Measurements from ENCODE around the gene CDCA8. TPM values are rescaled to one million over a fixed set of nuclear protein-coding genes. Genes with fewer than 3 reads are reported as not detected.

Gene CDCA8
- total and polyA plus RNA-seq, 2 of the 13 experiments (the other 11 are each of a cell fraction or from before 2014, with no cell fraction given) = 24.1 to 38.6 TPM

- Histone ChIP-seq H3K4me2 (ENCODE audit: low read depth, low read length) (no peak overlapping the region), H3K27me3 (ENCODE audit: control insufficient read depth in 1 of 2, insufficient read depth in 2 of 2, low read length in 2 of 2) (peaks cover 5 to 15% of the 10 kb centered on the region in 2 experiments; a peak in 4 of 5 replicates), H3K79me2 (ENCODE audit: insufficient read depth, low read length) (no peaks in the 10 kb centered on the region), H3K9me3 (ENCODE audit: low read length) (no peaks in the 10 kb centered on the region), H3K9ac (ENCODE audit: insufficient read depth, low read depth, low read length) (no peak overlapping the region), H3K36me3 (replicated peaks in 1 of 2; ENCODE audit: control insufficient read depth in 1 of 2, insufficient read depth in 2 of 2, low read length in 2 of 2) (no peaks in the 10 kb centered on the region), H3K4me3 (replicated peaks in 1 of 3; ENCODE audit: insufficient read depth in 1 of 3, low read depth in 2 of 3, low read length in 3 of 3) (no peak overlapping the region; a peak in 1 of 6 replicates), H3K4me1 (ENCODE audit: insufficient read depth, low read length) (peaks cover 80% of the 10 kb centered on the region), H4K20me1 (ENCODE audit: insufficient read depth, low read length) (no peaks in the 10 kb centered on the region), H2AFZ (ENCODE audit: low read length) (no peak overlapping the region), H3K27ac (ENCODE audit: extremely low read length, insufficient read depth, low read length) (no peak overlapping the region)
- WGBS (ENCODE audit: low lambda C conversion rate) = 32% methylated on average over 8 of the region's 22 CpGs
- POLR2A ChIA-PET = interaction anchor here (1.0 to 1.7 kb wide), 2 partner anchors 30 to 139 kb away, joined by 3 to 4 read pairs; partner anchors contain the start of gene MTF1
- intact Hi-C loops (cut with micrococcal nuclease; ENCODE audit: unreplicated experiment) (loop anchor here (10.0 kb wide), 1 partner anchor 74 kb away; the partner anchor contains the start of gene MANEAL), in situ Hi-C loops (cut with HindIII; ENCODE audit: extremely low pct_ligation_motif_present, low pct_unique_long_range_greater_than_20kb) (no loop called here)
- CTCF ChIA-PET (ENCODE audit: low intra/inter-chr PET ratio, low total read pairs) = no interaction called here
- no peak for ATAC-seq
- TF ChIP-seq, protein P1, sequence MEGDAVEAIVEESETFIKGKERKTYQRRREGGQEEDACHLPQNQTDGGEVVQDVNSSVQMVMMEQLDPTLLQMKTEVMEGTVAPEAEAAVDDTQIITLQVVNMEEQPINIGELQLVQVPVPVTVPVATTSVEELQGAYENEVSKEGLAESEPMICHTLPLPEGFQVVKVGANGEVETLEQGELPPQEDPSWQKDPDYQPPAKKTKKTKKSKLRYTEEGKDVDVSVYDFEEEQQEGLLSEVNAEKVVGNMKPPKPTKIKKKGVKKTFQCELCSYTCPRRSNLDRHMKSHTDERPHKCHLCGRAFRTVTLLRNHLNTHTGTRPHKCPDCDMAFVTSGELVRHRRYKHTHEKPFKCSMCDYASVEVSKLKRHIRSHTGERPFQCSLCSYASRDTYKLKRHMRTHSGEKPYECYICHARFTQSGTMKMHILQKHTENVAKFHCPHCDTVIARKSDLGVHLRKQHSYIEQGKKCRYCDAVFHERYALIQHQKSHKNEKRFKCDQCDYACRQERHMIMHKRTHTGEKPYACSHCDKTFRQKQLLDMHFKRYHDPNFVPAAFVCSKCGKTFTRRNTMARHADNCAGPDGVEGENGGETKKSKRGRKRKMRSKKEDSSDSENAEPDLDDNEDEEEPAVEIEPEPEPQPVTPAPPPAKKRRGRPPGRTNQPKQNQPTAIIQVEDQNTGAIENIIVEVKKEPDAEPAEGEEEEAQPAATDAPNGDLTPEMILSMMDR (CRISPR knock-in tag; IDR thresholded peaks at IDR 0.05) = peak; percentile 19; the same call in 1 of the 2 replicates
- TF ChIP-seq ZNF768 (CRISPR knock-in tag; IDR thresholded peaks at IDR 0.05) (peak; percentile 28; the same call in 1 of the 2 replicates), RARG (CRISPR knock-in tag; IDR thresholded peaks at IDR 0.05; ENCODE audit: low read depth) (no peak)
- DNase-seq (ENCODE audit: low spot score) = no peak
- no peak for FAIRE-seq
- BruUV-seq (replicated peaks) = no TSS peak
Measured at GRCh38 chr1:37720231-37721130, 28.2 kb downstream of the CDCA8 start.

GRCh38 chr1:37721565-37721964, 29.2 kb downstream of the CDCA8 start:
- DNase-seq (ENCODE audit: low spot score) (no peak), FAIRE-seq (no peak), ATAC-seq (peak; percentile 34)
- Histone ChIP-seq H3K79me2 (ENCODE audit: insufficient read depth, low read length) (no peaks in the 10 kb centered on the region), H2AFZ (ENCODE audit: low read length) (no peak overlapping the region), H3K36me3 (replicated peaks in 1 of 2; ENCODE audit: control insufficient read depth in 1 of 2, insufficient read depth in 2 of 2, low read length in 2 of 2) (no peaks in the 10 kb centered on the region), H3K27ac (ENCODE audit: extremely low read length, insufficient read depth, low read length) (no peak overlapping the region), H3K4me3 (replicated peaks in 1 of 3; ENCODE audit: insufficient read depth in 1 of 3, low read depth in 2 of 3, low read length in 3 of 3) (peak overlapping the region in 1 of 3 experiments; percentile 7; a peak in 1 of 6 replicates), H4K20me1 (ENCODE audit: insufficient read depth, low read length) (no peaks in the 10 kb centered on the region), H3K9me3 (ENCODE audit: low read length) (no peaks in the 10 kb centered on the region), H3K4me1 (ENCODE audit: insufficient read depth, low read length) (peaks cover 80% of the 10 kb centered on the region), H3K9ac (ENCODE audit: insufficient read depth, low read depth, low read length) (no peak overlapping the region), H3K27me3 (ENCODE audit: control insufficient read depth in 1 of 2, insufficient read depth in 2 of 2, low read length in 2 of 2) (peaks cover 5 to 15% of the 10 kb centered on the region in 2 experiments; a peak in 4 of 5 replicates), H3K4me2 (ENCODE audit: low read depth, low read length) (peak overlapping the region; percentile 37; the same call in 1 of the 2 replicates)
- POLR2A ChIA-PET = no interaction called here
- in situ Hi-C loops (cut with HindIII; ENCODE audit: extremely low pct_ligation_motif_present, low pct_unique_long_range_greater_than_20kb) (no loop called here), intact Hi-C loops (cut with micrococcal nuclease; ENCODE audit: unreplicated experiment) (loop anchor here (10.0 kb wide), 1 partner anchor 73 kb away; the partner anchor contains the start of gene MANEAL)
- CTCF ChIA-PET (ENCODE audit: low intra/inter-chr PET ratio, low total read pairs) = no interaction called here
- BruUV-seq (replicated peaks) = no TSS peak
- WGBS (ENCODE audit: low lambda C conversion rate) = 49% methylated on average over 4 of the region's 19 CpGs
- TF ChIP-seq RAD21 (CRISPR knock-in tag; IDR thresholded peaks at IDR 0.05) = 0 out of 2 replicates have a peak, but pooled peaks have one; percentile 19
- no peak for TF ChIP-seq PITX1 (CRISPR knock-in tag; IDR thresholded peaks at IDR 0.05)
- no peak for TF ChIP-seq ZNF24 (IDR thresholded peaks at IDR 0.05)
- no peak for TF ChIP-seq ZNF549 (CRISPR knock-in tag; IDR thresholded peaks at IDR 0.05)
- no peak for TF ChIP-seq HNRNPUL1 (IDR thresholded peaks at IDR 0.05; ENCODE audit: low read depth, low read length)
- TF ChIP-seq ZNF768 (CRISPR knock-in tag; IDR thresholded peaks at IDR 0.05) = peak; percentile 34; the same call in 1 of the 2 replicates
- 0 out of 2 replicates have a peak, but pooled peaks have one; percentile 25 for TF ChIP-seq MIER2 (CRISPR knock-in tag; IDR thresholded peaks at IDR 0.05)
- TF ChIP-seq ZNF274 (CRISPR knock-in tag; IDR thresholded peaks at IDR 0.05) = no peak
- TF ChIP-seq ZFX (CRISPR knock-in tag; IDR thresholded peaks at IDR 0.05; ENCODE audit: low read depth) = peak; percentile 37; the same call in 1 of the 2 replicates
- TF ChIP-seq JUN (CRISPR knock-in tag; IDR thresholded peaks at IDR 0.05) = no peak
- TF ChIP-seq, protein P1 (CRISPR knock-in tag; IDR thresholded peaks at IDR 0.05) = peak; percentile 37; the same call in 1 of the 2 replicates
- TF ChIP-seq TCF7 (IDR thresholded peaks at IDR 0.05; ENCODE audit: low read depth) = no peak

Measured in HepG2 (cell line).